Bone marrow (tissue), 2 donors: Measurements from ENCODE around the gene CACNA1H.
"Not testable (repeated sequence)": the region's sequence is repeated elsewhere in the genome, so short reads cannot be mapped to it uniquely, and the experiment has no call there.

Experiments used
- DNase-seq, 2 donors: peaks; one replicate each; lab custom pipeline; 2025; lab: John Stamatoyannopoulos, UW

Gene CACNA1H

DNA sequence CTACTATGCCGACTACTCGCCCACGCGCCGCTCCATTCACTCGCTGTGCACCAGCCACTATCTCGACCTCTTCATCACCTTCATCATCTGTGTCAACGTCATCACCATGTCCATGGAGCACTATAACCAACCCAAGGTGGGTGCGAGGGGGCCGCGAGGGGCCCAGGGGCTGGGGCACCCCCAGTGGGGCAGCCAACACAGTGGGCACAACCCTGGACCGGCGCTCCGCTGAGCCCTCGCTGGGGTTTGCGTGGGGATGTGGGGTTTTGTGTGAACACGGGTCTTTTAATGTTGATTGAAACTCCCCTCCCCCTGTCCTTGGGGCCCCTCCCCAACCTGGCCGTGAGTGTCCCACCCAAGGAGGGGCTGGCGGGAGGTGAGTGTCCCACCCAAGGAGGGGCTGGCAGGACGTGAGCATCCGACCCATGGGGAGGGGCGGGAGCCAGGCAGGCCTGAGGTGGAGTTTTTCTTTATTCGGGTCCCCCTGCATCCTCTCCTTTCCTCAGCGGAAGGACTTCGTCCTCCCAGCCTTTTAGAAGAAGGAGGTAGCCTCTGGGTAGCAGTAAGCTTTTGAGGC is 61.0 kb downstream of the CACNA1H start:
- DNase-seq = no peak

DNA sequence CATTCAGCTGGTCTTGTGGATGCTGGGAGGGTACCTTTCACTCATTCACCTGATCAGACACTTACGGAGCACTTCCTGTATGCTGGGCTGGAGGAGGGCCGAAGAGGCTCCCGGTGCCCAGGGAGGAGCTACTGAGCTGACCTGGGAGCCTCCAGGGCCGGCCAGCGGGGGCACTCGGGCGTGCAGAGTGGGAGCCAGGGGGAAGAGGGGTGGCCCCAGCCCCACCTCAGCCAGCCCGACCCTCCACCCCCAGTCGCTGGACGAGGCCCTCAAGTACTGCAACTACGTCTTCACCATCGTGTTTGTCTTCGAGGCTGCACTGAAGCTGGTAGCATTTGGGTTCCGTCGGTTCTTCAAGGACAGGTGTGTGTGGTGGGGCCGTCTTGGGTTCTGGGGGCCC is 61.8 kb downstream of the CACNA1H start:
- DNase-seq = no peak

- DNase-seq = no peak
Observed at GRCh38 chr16:1215574-1216295, 62.8 kb downstream of the CACNA1H start.

DNA sequence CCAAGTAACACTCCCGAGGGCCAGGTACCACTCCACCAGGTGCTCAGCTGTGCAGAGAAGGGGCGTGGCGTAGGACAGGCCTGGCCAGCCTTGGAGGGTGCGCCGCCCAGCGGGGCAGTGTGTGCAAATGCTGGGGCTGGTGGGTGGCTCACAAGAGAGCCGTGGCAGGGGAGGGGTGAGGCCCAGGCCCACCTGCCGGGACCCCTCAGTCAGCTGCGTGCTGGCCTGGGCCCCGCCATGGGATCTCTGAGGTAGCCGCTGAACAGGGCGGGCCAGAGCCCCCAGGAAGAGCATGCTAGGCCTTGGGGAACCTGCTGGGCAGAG is 63.4 kb downstream of the CACNA1H start:
- no peak for DNase-seq

GRCh38 chr16:1216681-1217400 is 63.9 kb downstream of the CACNA1H start:
- no peak for DNase-seq

DNA sequence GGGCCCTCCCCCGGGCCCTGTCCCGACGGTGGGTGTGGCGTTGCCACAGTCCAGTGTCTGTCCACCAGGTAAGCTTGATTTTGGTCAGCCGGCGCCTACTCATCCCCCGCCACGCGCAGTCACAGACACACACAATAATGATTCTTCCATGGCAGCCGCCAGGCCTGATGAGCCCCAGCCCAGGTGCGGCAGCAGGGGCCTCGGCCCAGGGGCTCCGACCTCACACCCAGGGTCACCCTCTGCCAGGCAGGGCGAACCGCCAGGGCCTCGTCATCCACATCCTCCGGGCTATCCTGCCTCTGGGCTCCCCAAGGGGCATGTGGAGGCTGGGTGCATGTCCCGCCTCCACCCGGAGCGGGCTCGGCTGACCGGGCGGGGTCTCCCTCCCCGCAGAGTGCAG is 64.6 kb downstream of the CACNA1H start:
- DNase-seq = no peak

GRCh38 chr16:1218061-1218929 is 65.4 kb downstream of the CACNA1H start:
- DNase-seq = no peak

- no peak for DNase-seq
Observed at GRCh38 chr16:1218930-1219611, 66.2 kb downstream of the CACNA1H start.

DNA sequence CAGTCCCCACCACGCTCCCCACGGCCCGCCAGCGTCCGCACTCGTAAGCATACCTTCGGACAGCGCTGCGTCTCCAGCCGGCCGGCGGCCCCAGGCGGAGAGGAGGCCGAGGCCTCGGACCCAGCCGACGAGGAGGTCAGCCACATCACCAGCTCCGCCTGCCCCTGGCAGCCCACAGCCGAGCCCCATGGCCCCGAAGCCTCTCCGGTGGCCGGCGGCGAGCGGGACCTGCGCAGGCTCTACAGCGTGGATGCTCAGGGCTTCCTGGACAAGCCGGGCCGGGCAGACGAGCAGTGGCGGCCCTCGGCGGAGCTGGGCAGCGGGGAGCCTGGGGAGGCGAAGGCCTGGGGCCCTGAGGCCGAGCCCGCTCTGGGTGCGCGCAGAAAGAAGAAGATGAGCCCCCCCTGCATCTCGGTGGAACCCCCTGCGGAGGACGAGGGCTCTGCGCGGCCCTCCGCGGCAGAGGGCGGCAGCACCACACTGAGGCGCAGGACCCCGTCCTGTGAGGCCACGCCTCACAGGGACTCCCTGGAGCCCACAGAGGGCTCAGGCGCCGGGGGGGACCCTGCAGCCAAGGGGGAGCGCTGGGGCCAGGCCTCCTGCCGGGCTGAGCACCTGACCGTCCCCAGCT is 67.3 kb downstream of the CACNA1H start:
- DNase-seq = no peak

DNA sequence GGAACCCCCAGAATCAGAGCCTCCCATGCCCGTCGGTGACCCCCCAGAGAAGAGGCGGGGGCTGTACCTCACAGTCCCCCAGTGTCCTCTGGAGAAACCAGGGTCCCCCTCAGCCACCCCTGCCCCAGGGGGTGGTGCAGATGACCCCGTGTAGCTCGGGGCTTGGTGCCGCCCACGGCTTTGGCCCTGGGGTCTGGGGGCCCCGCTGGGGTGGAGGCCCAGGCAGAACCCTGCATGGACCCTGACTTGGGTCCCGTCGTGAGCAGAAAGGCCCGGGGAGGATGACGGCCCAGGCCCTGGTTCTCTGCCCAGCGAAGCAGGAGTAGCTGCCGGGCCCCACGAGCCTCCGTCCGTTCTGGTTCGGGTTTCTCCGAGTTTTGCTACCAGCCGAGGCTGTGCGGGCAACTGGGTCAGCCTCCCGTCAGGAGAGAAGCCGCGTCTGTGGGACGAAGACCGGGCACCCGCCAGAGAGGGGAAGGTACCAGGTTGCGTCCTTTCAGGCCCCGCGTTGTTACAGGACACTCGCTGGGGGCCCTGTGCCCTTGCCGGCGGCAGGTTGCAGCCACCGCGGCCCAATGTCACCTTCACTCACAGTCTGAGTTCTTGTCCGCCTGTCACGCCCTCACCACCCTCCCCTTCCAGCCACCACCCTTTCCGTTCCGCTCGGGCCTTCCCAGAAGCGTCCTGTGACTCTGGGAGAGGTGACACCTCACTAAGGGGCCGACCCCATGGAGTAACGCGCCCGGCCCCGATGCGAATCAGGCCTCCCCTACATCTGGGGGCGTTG is 68.1 kb downstream of the CACNA1H start:
- no peak for DNase-seq

- DNase-seq = no peak
Observed at GRCh38 chr16:1221628-1222552, 69.0 kb downstream of the CACNA1H start.

DNA sequence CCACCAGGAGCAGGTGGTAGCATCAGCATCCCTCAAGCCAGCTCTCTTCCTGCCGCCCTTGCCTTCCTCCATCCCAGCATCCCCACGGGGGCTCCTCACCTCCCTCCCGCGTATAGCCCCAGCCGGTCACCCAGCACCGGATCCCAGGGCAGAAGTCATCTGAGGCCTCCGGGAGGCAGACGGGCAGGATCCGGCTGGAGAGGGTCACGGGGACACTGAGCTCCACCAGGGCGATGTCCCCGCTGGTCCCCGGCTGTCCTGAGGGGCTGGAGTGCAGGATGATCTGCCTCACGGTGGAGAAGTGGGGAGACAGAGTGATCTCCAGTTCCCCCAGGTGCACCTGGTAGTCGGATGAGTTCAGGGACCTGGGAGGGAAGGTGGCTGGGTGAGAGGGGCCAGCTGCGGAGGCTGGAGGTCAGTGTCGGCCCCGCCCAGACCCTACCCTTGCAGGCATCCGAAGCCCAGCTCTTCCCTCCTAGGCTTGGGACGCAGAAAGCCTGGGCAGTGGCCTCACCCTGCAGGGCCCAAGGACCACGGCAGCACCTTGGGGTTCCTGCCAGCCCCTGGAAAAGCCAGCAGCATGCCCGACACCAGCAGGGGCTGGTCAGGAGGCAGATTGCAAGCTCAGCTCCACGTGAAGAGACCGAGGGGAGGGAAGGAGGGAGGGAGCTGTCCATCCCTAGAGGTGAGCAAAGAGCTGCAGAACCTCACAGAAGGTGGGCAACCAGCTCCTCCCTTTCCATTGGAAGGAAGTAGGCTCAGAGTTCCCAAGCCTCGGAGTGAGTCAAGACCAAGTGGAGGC is 69.8 kb downstream of the CACNA1H start:
- no peak for DNase-seq

- no peak for DNase-seq
Observed at GRCh38 chr16:1223355-1224214, 70.7 kb downstream of the CACNA1H start.

GRCh38 chr16:1224558-1224957 is 71.7 kb downstream of the CACNA1H start:
- DNase-seq = no peak

- no peak for DNase-seq
Observed at GRCh38 chr16:1225051-1225451, 72.1 kb downstream of the CACNA1H start, which contains the start of gene TPSG1. Gene TPSG1 (minus strand): TSS chr16:1225268. CDS start chr16:1225252, 16 bp downstream.

DNA sequence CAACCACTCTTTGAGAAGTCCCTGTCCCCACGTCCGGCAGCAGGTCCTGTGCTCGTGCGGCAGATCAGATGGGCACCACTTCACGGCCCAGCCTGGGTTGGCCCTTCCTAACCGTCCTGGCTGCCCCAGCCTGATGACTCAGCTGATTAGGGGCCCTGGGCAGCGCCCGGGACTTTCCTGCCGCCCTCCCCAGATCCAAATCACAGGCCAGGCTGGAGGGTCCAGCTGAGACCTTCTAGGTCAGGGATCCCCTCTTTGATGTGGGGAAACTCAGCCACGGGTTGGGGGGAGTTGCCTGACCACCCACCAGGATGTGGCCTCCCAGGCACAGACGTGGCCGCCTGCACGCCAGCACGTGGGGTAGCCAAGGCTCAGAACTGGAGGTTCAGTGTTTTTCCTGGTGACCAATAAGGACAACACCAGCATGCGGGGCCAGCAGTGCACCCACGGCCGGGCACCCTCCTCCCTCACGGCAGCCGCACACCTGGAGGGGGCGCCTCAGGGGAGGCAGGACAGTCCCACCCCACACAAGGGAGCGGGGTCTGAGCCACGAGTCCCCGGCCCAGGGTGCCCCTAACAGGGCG is 72.9 kb downstream of the CACNA1H start:
- DNase-seq = not testable (repeated sequence)

GRCh38 chr16:1226692-1227091 is 73.8 kb downstream of the CACNA1H start:
- DNase-seq = not testable (repeated sequence)
